NOMO-1 (cell line): Measurements from ENCODE around the gene DYTN.

ENCODE experiments used
- DNase-seq, 2 experiments: peaks; one replicate each; lab custom pipeline; 2025; ENCODE audit not compliant: unreplicated experiment in 2 of 2; lab: John Stamatoyannopoulos, UW

DYTN gene

DNA sequence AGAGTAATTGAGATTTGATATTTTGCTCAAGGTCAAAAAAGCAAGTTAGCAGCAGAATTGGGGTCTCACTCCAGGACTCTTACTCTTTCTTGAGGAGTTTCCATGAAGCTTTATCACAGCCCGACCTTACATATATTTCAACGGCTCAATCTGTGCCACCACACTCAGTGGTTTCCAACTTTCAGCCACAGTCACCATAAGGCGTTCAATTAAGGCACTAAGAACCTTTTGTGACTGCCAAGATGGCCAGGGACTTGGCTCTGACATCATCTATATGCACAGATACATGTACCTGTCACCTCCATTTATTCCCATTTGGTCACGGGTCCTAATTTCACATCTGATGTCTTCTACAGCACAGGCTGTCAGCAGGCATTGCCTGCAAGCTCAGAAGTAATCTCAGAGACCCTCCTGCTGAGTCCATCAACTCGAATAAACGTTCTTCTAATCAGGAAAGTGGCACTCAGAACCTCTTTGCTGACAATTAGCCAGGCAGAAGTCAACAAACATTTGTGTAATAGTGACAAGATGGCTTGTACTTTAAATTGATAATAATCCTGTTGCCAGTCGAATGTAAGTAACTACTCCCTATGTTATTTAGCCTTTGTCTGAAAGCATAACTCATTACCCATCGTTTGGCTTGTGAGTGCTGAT lies 16.1 kb downstream of the DYTN start:
- no peak for DNase-seq

DNA sequence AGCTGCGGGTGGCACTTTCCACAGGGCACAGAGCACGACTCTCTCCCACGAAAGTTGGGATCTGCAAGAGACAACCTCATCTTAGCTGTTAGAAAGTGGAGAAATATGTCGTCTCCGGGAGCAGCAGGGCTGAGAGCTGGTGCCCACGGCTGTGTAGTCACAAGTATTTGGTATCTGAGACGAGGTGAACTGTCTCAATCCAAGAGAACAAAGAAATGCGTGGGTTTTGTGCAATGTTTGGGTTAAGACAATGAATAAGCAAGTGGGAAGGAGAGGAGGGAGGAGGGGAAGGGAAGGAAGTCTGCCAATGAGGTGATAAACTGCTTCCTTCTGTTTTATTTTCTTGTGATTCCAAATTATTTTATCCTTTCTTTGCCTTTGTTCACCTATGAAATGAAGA lies 18.0 kb downstream of the DYTN start:
- DNase-seq: peak in 1 of 2 experiments; percentile 3

DNA sequence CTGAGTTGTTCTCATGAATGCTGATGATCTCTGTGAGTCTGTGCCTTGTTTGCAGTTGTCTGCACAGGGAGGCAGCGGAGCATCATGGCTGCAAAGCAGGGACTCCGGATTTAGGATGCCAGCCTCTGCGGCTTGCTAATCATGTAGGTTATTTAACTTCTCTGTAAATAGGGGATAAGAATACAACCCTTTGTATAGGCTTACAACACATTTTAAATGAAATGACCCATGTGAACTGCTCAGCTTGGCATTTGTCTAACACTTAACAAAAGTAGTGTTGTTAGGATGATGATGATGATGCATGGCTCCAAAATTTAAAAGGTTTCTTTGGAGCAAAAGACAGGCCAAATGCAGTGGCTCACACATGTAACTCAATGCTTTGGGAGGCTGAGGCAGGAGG lies 19.4 kb downstream of the DYTN start:
- DNase-seq: no peak

DNA sequence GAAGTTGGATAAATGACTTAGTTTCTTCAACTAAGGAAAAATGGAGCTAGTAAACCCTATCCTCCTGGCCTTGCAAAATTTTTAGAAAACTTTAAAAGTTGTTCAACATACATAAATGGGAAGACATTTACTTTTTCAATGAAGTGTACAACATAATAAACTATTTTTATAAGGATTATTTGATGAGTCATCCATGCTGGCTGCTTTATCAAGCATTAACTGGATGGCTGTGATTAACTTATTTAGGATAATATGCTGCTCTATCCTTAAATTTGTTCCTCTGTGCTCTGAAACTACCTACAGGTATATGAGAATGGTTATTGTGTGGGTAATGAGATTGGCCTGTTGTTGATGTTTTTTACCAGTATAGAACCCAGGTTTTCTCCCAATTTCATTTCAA lies 21.3 kb downstream of the DYTN start:
- no peak for DNase-seq

DNA sequence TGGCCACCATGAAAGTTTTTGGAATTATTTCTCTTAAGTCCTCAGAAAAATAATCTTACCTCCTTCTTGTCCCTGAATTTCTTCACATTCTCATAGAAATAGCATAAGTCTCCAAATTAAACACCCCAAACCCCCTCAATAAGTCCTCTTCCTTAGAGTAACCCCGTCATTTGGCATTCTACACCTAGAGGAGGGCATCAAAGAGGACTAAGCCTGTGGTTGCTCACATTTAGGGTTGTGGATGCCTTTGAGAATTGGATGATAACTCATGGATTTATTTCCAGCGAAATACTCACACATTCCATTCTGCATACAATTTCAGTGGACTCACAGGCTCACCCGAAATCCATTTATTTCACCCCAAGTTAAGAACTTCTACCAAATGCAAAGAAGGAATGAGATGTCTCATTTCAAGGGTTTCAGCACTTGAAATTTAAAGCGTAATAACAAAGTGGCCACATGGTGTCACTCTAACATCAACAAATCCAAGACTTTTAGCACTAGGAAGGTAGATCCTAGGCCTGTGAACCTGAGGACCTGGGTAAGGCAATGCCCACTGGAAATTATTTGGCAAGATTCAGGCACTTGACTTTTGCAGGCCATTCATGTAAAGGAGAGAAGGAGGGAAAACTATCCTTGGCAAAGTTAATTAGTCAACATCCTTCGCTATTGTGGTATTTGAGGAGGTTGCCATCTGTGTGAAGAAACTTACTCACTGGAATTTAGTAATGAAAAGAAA lies 24.6 kb downstream of the DYTN start:
- DNase-seq: peak; percentile 36 to 41

DNA sequence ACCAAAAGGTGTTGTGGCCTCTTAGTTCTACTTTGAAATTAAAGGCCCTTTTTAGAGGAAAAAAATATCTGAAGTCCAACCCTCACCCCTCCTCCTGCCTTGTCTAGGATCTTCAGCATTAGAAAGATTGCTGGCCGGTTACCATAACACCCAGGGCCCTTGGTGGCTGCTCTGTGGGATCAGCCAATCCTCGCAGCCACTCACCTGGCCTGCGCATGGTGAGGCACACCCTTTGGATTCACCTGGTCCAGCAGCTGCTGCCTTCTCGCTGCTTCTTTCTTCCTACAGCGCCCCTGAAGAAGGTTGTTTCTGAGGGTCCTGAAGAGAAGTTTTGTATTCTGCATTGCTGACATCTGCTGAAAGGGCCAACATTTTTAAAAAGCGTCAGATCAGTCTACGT lies 25.2 kb downstream of the DYTN start:
- DNase-seq: no peak

DNA sequence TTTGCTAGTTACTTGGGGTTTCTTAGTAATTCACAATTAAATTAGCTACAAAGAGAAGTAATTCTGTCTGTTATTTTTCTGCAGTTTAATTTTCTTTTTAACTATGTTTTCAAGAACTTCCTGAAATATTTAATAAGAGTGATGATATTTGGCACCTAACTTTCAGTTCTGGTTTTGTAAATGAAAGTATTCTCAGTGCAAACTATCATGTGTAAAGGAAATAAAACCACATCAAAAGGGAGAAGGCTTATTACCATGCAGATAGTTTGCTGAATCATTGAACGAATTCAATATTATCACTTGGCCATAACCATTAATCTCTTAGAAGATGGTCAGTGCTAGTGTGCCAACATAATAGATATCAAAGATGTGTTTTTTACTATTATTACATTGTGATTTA lies 29.2 kb downstream of the DYTN start:
- no peak for DNase-seq

DNA sequence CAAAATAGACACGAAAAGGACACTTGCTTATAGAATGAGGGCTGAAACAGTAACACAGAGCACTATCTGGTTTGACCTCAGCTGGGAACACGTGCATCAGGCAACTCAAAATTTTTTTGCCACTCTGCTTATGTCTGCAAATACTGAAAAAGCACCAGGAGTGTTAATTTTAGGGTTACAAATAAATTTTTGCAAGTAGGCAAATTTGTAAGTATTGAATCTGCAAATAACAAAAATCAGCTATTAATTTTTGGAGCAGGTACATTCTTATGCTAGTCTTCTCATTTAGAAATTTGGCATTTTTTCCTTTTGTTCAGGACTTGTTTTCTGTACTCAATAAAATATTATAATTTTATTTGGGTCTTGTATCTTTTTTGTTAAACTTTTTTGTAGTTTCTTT lies 29.7 kb downstream of the DYTN start:
- DNase-seq: no peak

DNA sequence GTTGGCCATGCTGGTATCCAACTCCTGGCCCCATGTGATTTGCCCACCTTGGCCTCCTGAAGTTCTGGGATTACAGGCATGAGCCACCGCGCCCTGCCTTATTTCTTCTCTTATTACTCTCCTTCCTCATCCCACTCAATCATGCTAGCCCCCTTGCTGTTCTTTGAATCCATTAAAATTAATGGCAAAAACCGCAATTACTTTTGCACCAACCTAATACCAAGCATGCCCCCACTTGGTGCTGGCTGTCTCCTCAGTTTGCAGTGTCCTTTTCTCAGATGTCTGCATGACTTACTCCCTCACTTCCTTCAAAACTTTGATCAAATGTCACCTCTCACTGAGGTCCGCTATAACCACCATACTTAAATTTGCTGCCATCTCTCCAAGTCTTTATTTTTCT lies 34.6 kb downstream of the DYTN start:
- no peak for DNase-seq

DNA sequence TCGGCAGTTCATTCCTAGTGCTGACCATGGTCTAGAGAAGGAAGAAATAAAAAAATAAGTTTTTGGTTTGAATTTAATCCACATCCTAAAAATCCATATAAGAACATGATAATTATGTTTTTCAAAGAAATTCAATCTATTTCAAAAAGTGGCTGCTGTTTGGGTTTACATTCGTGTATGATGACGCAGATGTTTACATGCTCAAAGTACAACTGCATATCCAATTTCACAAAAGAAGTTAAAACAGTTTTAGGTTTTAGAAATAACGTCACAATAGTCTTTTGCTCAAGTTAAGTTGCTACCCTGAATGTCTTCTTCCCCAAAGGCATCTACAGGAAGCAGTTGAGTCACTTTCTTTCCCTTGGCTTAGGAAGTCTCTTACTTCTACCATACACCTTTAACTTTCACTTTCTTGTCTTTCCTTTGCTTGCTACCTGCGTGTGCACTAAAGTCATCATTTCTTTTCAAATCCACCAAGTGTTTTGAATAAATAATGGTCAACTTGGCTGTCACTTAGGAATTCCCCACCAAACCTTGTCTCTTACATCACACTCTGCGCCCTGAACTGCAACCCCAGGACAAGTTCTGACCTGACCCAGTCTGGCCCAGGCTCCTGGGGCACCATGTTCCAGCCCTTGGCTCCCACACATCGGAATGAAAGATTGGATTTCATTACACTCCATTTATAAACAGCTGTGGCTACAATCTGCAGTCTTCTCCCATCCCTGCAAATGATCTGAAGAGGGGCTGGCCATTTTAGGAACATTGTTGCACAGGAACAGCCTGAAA lies 47.5 kb downstream of the DYTN start:
- no peak for DNase-seq

DNA sequence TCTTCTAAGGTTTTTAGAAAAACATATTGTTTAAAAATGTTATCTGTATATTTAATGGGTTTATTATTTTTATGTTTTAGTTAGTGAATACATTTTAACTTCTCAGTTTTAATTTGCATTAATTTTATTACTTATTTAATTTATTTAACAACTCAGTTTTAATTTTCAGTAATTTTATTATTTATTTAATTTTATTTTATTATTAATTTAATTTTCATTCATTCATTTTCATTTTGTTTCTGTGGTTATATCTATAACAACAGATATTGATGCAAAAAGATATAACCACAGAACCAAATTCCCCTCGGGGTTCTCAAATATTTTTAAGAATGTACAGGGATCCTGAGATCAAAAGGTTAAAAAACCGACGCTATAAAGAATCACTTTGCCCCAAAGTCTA lies 52.9 kb downstream of the DYTN start:
- DNase-seq: no peak

DNA sequence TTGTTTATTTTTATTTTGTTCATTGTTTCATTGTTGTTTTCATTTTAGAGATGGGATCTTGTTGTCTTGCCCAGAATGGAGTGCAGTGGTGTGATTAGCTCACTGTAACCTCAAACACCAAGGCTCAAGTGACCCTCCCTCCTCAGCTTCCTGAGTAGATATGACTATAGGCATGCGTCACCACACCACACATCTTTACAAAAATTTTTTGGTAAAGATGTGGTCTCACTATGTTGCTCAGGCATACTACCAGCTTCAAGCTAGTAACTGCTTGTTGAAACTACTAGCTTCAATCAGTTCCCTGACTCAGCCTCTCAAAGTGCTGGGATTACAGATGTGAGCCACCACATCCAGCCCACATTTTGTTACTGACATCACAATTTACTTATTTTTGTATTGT lies 61.1 kb downstream of the DYTN start:
- DNase-seq: no peak

DNA sequence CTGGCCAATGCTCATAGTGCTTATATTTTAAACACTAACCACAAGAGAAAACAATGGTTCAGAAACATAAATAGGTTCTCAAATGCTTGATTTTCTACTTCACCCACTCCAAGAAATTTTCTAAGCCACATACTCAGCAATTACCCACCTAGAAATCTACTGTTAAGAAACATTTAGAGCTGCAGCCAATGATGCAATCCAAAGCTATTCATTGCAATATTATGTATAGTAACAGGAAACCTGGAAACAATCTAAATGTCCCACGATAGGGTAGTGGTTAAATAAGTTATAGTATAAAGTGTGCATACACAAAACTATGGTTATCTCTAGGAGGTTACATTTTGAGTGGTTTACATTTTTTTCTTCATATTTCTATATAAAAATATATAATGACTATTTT lies 70.2 kb downstream of the DYTN start:
- DNase-seq: no peak

DNA sequence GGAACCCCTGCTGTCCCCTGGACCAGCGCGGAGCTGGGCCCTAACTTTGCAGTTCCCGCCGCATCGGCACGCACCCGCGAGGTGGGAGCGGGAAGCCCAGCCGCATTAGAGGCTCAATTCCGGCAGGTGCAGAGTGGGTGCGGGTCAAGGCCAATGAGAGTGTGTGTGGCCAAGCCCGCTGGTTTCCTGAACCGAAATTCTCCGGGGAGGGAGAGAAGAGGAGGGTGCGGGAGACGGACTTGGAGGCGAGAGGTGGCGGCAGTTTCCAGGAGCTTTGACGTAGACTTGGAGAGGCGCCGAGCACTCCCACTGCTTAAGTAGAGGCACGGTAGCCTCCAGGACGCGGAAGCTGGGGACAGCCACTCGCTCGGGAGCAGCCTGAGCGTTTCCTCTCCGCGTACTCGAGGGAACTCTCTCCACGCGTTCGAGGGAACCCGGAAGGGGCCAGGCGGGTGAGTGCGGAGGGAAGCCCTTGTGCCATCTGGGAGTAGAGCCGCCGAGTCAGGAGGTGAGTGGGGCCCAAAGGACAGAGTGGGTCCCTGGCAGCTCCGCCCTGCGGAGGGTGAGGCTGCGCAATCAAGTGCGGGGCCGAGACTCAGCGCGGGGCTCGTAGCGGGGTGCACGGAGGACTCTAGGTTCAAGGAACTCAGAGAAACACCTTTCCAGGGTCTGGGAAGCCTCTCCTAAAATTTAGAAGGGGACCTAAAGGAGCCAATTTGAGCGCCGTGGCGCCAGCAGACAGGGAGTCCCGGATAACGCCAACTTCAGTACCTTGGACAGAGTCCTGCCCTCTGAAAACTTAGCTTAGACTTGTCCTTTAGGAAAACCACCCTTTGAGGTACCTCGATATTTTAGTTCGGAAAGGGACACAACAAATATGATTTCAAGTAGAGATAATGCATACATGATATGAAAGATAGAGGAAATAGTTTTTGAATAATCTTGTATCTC lies 75.8 kb downstream of the DYTN start, which contains the start of gene FAM237A:
Gene FAM237A (plus strand): TSS at position 413 of the 951 bp plus-strand sequence. CDS start 1,750 bp downstream, outside the sequence.
- DNase-seq: no peak

DNA sequence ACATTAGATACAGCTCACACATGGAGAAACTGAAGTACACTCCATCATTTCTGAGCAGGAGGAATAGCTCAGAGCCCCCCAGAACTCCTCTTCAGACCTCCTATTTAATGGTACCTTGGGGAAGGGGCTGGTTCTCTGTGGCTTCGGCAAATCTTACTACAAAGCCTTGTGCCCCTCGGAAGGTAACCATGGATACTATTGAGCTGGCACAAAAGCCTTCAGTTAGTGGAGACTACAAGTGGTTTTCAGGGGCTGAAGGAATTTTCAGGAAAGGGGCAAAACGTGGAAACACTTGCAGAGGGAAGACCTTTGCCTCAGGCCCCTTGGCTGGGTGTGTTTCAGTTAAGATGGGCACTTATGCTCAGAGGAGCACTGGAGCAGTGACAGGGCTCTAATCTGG lies 77.0 kb downstream of the DYTN start:
- DNase-seq: no peak

DNA sequence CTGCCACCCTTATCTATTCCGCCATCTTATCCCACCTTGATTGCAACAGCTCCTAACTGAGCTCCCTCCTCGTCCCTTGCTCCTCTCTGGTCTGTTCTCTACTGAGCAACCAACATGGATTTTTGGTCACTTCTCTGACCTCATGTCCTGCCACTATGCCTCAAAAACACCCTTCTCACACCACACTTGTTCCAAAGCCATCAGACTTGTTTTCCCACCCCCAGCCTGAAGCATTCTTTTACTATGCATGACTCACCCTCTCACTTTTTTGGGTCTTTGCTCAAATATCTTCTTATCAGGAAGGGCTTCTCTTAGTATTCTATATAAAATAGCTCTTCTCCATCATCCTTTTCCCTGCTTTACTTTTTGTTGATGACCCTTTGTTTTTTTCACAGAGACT lies 78.6 kb downstream of the DYTN start:
- no peak for DNase-seq

DNA sequence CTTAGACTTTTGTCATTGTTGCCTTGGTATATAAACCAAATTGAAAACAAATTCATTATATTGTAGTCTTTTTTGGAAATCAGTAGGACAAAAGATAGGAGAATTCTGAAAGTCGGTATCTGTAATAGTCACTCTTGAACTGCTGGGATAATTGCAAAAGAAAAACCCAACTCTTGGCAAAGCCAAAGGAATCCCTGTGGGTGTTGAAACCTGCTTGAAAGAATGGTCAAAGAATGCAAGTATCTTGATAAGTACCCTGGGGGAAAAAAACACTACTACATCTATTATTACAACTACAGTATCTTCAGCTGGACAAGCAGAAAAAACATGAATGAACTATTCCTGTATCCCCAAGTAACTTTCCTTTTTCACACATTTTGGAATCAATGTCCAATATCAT lies 83.2 kb downstream of the DYTN start:
- no peak for DNase-seq

DNA sequence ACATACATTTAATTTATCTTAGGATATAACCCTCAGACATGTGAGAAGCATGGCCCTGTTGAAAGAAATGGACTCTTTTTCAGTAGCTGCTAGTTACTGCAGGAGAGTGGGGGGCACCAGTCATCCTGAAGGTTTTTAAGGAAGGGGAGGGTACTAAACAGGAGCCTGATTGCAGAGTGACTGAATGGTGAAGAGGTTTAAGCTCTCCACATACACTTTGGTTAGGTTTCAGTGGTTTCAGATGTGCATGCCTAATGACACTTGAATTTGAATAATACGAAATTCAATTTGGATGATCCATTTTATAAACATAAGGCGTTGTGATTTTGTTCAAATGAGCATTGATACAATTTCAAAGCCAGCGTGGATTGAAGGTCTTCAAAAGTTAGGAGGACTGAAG lies 86.9 kb downstream of the DYTN start:
- DNase-seq: no peak

DNA sequence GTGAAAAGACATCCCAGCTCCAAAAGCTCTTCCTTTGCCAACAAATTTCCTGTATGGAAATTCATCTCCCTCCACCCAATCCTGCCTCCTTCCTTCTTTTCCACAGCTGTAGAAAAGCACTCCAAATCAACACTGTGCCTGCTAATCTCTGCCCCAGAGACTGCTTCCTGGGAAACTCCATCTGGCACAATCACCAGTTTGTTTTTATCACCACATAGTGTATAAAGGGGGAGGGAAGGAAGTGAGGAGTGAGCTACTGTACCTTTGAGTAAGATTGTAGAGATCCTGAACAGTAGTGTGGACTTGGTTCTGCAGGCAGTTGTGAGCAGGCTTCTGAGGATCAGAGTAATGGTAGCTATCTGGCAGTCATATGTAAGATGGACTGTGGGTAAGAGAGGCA lies 90.6 kb downstream of the DYTN start:
- no peak for DNase-seq

DNA sequence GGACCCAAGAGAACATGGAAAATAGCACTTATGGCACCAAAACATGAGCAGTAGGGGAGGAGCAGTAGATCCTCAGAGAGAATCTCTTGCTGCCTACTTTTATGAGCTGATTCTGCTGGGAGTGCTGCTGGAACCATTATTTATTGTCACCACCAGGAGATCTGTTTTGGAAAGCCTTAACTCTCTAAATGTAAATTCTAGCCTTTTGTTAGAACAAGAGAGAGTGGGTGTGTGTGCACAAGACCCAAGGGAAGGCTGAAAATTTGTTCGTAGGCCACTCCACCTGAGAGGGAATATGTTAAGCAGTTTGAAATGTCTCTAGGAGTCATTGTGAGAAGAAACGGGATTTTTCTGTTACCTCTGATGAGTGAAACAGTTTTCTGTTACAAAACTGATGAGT lies 92.1 kb downstream of the DYTN start:
- no peak for DNase-seq

DNA sequence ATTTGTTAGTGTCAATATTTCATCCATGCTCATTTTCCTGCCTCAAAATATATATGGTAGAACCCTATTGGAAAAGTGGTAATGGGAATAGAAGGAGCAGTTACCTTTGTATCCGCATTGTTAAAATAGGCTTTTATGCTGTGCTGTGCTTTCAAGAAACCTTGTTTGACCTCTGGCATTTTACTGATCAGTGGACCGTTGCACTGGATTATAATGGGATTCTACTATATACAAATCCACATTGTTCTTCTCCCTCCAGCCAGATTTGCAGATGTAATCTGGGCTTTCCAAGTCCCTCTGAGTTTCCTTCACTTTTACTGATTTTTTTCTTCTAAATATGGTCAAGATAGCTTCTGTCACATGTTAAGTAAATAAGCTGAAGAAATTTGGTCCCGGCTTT lies 99.2 kb downstream of the DYTN start:
- DNase-seq: no peak
